Adrenal gland (tissue), 5 donors: ENCODE data around the gene SVEP1.

Experiments
- CTCF ChIP-seq, 6 experiments: fragments of 450-650 bp in 4 of 6; fragments of 200-600 bp in 2 of 6; sonication (generic) in 1 of 6; IDR thresholded peaks; 1 replicate in 5 of 6; 2 replicates in 1 of 6; pipeline versions ENCODE4 v1.5.1 to v1.8.0; 2016 to 2021; ENCODE audit warnings: antibody characterized with exemption in 6 of 6, mild to moderate bottlenecking in 2 of 6, moderate library complexity in 1 of 6
- POLR2A ChIP-seq, 2 donors: fragments of 450-650 bp; IDR thresholded peaks; one replicate each; pipeline ENCODE4 v1.6.1; 2017; ENCODE audit warnings: antibody characterized with exemption in 2 of 2, mild to moderate bottlenecking in 2 of 2, moderate library complexity in 1 of 2
- donor health status: DM: no; HTN: no; CAD: no.

GRCh38 chr9:110432253-110432652 lies 147.3 kb downstream of the SVEP1 start:
- TF ChIP-seq CTCF (IDR thresholded peaks at IDR 0.05), result no peak
- TF ChIP-seq POLR2A (IDR thresholded peaks at IDR 0.05), result no peak
